Sigmoid colon (tissue), 7 donors: ENCODE measurements around the gene IQCE. TPM values are rescaled to one million over a fixed set of nuclear protein-coding genes. Genes with fewer than 3 reads are reported as not detected.

ENCODE experiments used
- DNase-seq: peaks from one replicate; pipeline ENCODE4 v3.0.0-alpha.2; 2019
- H3K27ac ChIP-seq, 4 donors: fragments of 200-600 bp; sonication (generic); one replicate each; pipeline ENCODE4 v1.5.1; 2016 to 2019; ENCODE audit warnings: mild to moderate bottlenecking in 1 of 4
- H3K27me3 ChIP-seq, 3 donors: fragments of 200-600 bp; sonication (generic); one replicate each; pipeline ENCODE4 v1.5.1; 2019; ENCODE audit warnings: mild to moderate bottlenecking in 1 of 3
- H3K36me3 ChIP-seq, 4 donors: fragments of 200-600 bp; sonication (generic); one replicate each; pipeline ENCODE4 v1.5.1; 2016 to 2019
- H3K4me1 ChIP-seq, 4 donors: fragments of 200-600 bp; sonication (generic); one replicate each; pipeline ENCODE4 v1.5.1; 2017 to 2019
- H3K4me3 ChIP-seq, 4 donors: fragments of 200-600 bp; sonication (generic); one replicate each; pipeline ENCODE4 v1.5.1; 2017 to 2019; ENCODE audit warnings: mild to moderate bottlenecking in 2 of 4, moderate library complexity in 1 of 4
- H3K9me3 ChIP-seq, 4 donors: fragments of 200-600 bp in 3 of 4; sonication (generic) in 3 of 4; one replicate each; pipeline versions ENCODE4 v1.5.1 to v1.6.1; 2013 to 2019
- CTCF ChIP-seq, 4 experiments: fragments of 450-650 bp in 3 of 4; fragments of 200-600 bp in 1 of 4; IDR thresholded peaks; one replicate each; pipeline ENCODE4 v1.5.1; 2016 to 2019; ENCODE audit warnings: antibody characterized with exemption in 4 of 4, mild to moderate bottlenecking in 3 of 4, moderate library complexity in 2 of 4
- EP300 ChIP-seq, 4 donors: sonication (generic); formaldehyde crosslinking; IDR thresholded peaks; one replicate each; pipeline ENCODE4 v1.6.1; 2017; ENCODE audit warnings: antibody characterized with exemption in 4 of 4
- POLR2A ChIP-seq, 2 donors: fragments of 450-650 bp; IDR thresholded peaks; one replicate each; pipeline ENCODE4 v1.6.1; 2016; ENCODE audit warnings: antibody characterized with exemption in 2 of 2, mild to moderate bottlenecking in 2 of 2, moderate library complexity in 2 of 2
- POLR2AphosphoS5 ChIP-seq, 4 donors: sonication (generic); formaldehyde crosslinking; IDR thresholded peaks; one replicate each; pipeline ENCODE4 v1.6.1; 2017; ENCODE audit warnings: antibody characterized with exemption in 4 of 4
- WGBS, 2 donors: extraction: QIAGEN DNeasy Blood & Tissue Kit; methylation state at CpG; one replicate each; pipeline ENCODE4 v1.1.7; 2013; 5-methylcytosine and 5-hydroxymethylcytosine counted together
- intact Hi-C: fragments of 100-400 bp; cut with DNase I; formaldehyde crosslinking; loops from one replicate; pipeline ENCODE4 v1.15.1; 2023
- polyA plus RNA-seq, 3 donors: library from polyadenylated mRNA; stranded (reverse); fragments of 200-250 nt; gene quantifications; one replicate each; pipeline ENCODE4 v1.2.3, GENCODE V29; 2013
- total RNA-seq, 4 donors: library from RNA; depleted of rRNA; stranded (reverse); fragments of >200 nt; gene quantifications; one replicate each; pipeline ENCODE4 v1.1.0, GENCODE V29; 2016
- donor health status: healthy with polysubstance abuse.
- donor health status: Bipolar disorder and iron deficiency.
- donor health status: healthy.

The IQCE gene
- total and polyA plus RNA-seq, 7 donors: 6.4 to 22.4 (median 9.6) TPM

DNA sequence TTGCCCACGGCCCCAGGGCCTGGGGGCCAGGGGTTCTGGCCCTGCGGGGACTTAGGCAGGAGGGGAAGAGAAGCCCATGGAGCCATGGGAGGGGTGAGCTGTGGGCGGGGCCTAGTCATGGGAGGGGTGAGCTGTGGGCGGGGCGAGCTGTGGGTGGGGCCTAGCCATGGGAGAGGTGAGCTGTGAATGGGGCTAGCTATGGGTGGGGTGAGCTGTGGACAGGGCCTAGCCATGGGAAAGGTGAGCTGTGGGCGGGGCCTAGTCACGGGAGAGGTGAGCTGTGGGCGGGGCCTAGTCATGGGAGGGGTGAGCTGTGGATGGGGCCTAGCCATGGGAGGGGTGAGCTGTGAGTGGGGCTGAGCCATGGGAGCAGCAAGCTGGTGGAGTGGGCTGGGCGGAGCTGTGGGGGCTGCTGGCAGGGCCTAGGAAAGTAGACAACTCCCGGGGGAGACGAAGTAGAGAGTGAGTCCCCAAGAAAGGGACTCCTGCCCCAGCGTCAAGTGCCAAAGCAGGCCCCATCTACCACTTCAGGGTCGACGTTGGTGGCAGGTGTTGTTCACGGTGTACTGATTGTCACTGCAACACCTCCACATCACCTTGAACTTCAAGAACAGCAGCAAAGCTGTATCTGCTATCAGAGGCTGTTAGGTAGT lies 53.8 kb downstream of the IQCE start:
- 76 to 80% methylated on average over 15 of the region's 15 CpGs for WGBS, 2 donors
- no peak for DNase-seq
- peaks cover 0 to 6% (median 0%) of the 10 kb centered on the region in 4 donors for H3K36me3 ChIP-seq
- no peaks in the 10 kb centered on the region for H3K9me3 ChIP-seq
- H3K4me1 ChIP-seq: peaks cover 0 to 30% (median 27%) of the 10 kb centered on the region in 4 donors
- no peak overlapping the region for H3K4me3 ChIP-seq
- TF ChIP-seq POLR2A (IDR thresholded peaks at IDR 0.05): no peak
- no peak for TF ChIP-seq CTCF (IDR thresholded peaks at IDR 0.05)
- no peaks in the 10 kb centered on the region for H3K27me3 ChIP-seq
- intact Hi-C loops: no loop called here
- no peak overlapping the region for H3K27ac ChIP-seq

DNA sequence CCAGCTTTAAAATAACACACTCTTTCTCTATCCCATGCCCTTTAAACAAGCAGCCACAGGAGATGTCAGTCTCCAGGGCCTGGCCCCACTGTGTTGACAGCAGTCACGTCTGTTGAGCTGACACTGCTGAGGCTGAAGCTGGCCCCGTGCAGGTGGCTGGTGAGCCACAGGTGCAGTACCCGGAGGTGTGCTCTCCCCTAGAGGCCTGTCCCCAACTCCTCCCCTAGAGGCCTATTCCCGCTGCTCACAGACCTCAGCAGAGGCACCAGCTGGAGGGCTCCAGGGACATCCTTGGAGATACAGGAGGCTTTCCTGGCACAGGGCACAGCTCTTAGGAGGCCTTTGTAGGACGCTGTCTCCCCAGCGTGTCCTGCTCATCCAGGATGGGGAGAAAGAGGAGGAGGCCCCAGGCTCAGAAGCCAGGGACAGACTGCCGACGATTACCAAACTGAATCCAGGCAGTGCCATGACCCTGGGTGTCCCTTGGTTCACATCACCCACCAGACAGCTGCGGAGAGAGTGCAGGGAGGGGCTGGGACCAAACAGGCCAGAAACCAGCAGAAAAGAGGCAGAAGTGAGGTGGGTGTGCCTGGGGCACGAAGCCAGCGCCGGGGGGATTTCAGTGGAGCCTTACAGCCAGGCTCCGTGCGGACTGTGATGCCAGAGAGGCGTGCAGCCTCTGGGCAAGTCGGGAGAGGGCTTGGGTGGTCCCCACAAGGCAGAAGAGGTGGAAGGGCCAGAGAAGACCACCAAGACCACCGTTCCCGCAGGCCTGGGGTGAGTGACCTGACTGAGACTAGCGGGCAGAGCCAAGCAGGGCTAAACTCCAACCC lies 54.5 kb downstream of the IQCE start:
- 87 to 93% methylated on average over 19 of the region's 19 CpGs for WGBS, 2 donors
- peak overlapping the region in 2 of 4 donors; percentile 60 to 65 for H3K27ac ChIP-seq
- no peaks in the 10 kb centered on the region for H3K9me3 ChIP-seq
- no peak overlapping the region for H3K4me3 ChIP-seq
- H3K27me3 ChIP-seq: no peaks in the 10 kb centered on the region
- H3K4me1 ChIP-seq: peaks cover 0 to 36% (median 34%) of the 10 kb centered on the region in 4 donors
- no peak for TF ChIP-seq POLR2AphosphoS5 (IDR thresholded peaks at IDR 0.05)
- no peak for TF ChIP-seq EP300 (IDR thresholded peaks at IDR 0.05)
- no peak for TF ChIP-seq CTCF (IDR thresholded peaks at IDR 0.05)
- no peak for TF ChIP-seq POLR2A (IDR thresholded peaks at IDR 0.05)
- DNase-seq: no peak
- intact Hi-C loops: no loop called here
- H3K36me3 ChIP-seq: peaks cover 0 to 6% (median 0%) of the 10 kb centered on the region in 4 donors

DNA sequence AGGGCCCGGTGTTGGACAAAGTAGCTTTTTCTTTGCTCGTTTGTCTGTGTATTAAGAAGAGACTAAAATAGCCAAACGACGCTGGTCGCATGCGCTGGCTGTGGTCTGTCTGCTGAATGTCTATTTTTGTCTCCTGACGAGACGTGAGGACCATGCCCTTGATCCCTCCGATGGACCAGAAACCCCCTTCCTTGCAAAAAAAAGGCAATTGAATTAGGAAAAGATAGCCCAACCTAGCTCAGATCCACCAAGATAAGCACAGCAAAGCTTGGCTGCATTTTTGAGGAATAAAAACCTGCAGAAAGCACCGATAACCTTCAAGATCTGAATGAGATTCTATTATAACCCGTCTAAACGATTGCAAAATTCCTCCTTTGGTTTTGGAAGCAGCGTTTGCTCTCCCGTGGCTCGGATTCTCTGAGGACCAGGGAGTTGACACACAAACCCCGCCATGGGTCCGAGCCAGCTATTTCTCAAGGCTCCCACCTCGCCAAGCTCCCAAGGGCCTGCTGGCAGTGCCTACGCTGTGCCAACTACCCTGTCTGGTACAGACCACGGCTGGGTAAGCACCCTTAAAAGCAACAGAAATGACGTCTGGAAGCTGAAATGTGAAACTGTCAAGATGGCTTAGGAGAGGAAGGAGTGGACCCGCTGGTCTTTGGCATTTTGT lies 55.3 kb downstream of the IQCE start:
- no peaks in the 10 kb centered on the region for H3K27me3 ChIP-seq
- no peaks in the 10 kb centered on the region for H3K9me3 ChIP-seq
- no peak for TF ChIP-seq POLR2A (IDR thresholded peaks at IDR 0.05)
- TF ChIP-seq EP300 (IDR thresholded peaks at IDR 0.05): peak in 1 of 4 donors; percentile 15
- no peak for TF ChIP-seq CTCF (IDR thresholded peaks at IDR 0.05)
- peak in 3 of 4 donors; percentile 20 to 72 (median 50) for TF ChIP-seq POLR2AphosphoS5 (IDR thresholded peaks at IDR 0.05)
- peak; percentile 93 for DNase-seq
- intact Hi-C loops: no loop called here
- peaks cover 0 to 43% (median 38%) of the 10 kb centered on the region in 4 donors for H3K4me1 ChIP-seq
- peak overlapping the region in 2 of 4 donors; percentile 60 to 65 for H3K27ac ChIP-seq
- 67 to 81% methylated on average over 22 of the region's 22 CpGs for WGBS, 2 donors
- peak overlapping the region in 1 of 4 donors; percentile 9 for H3K4me3 ChIP-seq
- peaks cover 0 to 6% (median 0%) of the 10 kb centered on the region in 4 donors for H3K36me3 ChIP-seq

- Histone ChIP-seq H3K36me3 (peaks cover 0 to 6% (median 0%) of the 10 kb centered on the region in 4 donors), H3K27me3 (no peaks in the 10 kb centered on the region), H3K4me1 (peaks cover 0 to 48% (median 38%) of the 10 kb centered on the region in 4 donors), H3K4me3 (peak overlapping the region in 1 of 4 donors; percentile 9), H3K27ac (peak overlapping the region in 2 of 4 donors; percentile 60 to 65), H3K9me3 (no peaks in the 10 kb centered on the region)
- WGBS, 2 donors: 76 to 78% methylated on average over 22 of the region's 22 CpGs
- TF ChIP-seq CTCF (IDR thresholded peaks at IDR 0.05): no peak
- no peak for TF ChIP-seq POLR2A (IDR thresholded peaks at IDR 0.05)
- intact Hi-C loops: no loop called here
- no peak for DNase-seq
Observed at GRCh38 chr7:2614631-2615330, 56.0 kb downstream of the IQCE start.
